Type B pancreatic cell (in vitro differentiated cells): ENCODE data around the gene LTBP4. TPM values are rescaled to one million over a fixed set of nuclear protein-coding genes. Genes with fewer than 3 reads are reported as not detected.

Experiments
- DNase-seq: peaks from one replicate; pipeline ENCODE4 v3.0.0; 2021; ENCODE audit warnings: mixed read lengths; ENCODE audit not compliant: unreplicated experiment; ENCODE audit errors: extremely low spot score
- H3K27ac Mint-ChIP-seq: 2 replicates; pipeline ENCODE4 v1.8.0; 2021; ENCODE audit warnings: mild to moderate bottlenecking, mixed read lengths
- H3K27me3 Mint-ChIP-seq: 2 replicates; pipeline ENCODE4 v1.8.0; 2021; ENCODE audit warnings: mixed read lengths
- H3K36me3 Mint-ChIP-seq: 2 replicates; pipeline ENCODE4 v1.8.0; 2021; ENCODE audit warnings: mixed read lengths
- H3K4me1 Mint-ChIP-seq: one replicate; pipeline ENCODE4 v1.8.0; 2021; ENCODE audit warnings: mixed read lengths; ENCODE audit not compliant: unreplicated experiment
- H3K4me3 Mint-ChIP-seq: 2 replicates; pipeline ENCODE4 v1.8.0; 2021; ENCODE audit warnings: mild to moderate bottlenecking, mixed read lengths
- H3K9me3 Mint-ChIP-seq: 2 replicates; pipeline ENCODE4 v1.8.0; 2021; ENCODE audit warnings: mixed read lengths
- CTCF ChIP-seq: fragments of 200-600 bp; sonication (generic); conservative IDR thresholded peaks from 2 replicates; pipeline ENCODE4 v1.5.0; 2021; ENCODE audit warnings: antibody characterized with exemption, mild to moderate bottlenecking
- total RNA-seq: library from RNA; stranded (reverse); gene quantifications from 2 replicates; pipeline ENCODE4 v1.2.1, GENCODE V29; 2021; ENCODE audit warnings: low replicate concordance

Gene LTBP4
- total RNA-seq, 1 donor from 2014 or later = 145 TPM

DNA sequence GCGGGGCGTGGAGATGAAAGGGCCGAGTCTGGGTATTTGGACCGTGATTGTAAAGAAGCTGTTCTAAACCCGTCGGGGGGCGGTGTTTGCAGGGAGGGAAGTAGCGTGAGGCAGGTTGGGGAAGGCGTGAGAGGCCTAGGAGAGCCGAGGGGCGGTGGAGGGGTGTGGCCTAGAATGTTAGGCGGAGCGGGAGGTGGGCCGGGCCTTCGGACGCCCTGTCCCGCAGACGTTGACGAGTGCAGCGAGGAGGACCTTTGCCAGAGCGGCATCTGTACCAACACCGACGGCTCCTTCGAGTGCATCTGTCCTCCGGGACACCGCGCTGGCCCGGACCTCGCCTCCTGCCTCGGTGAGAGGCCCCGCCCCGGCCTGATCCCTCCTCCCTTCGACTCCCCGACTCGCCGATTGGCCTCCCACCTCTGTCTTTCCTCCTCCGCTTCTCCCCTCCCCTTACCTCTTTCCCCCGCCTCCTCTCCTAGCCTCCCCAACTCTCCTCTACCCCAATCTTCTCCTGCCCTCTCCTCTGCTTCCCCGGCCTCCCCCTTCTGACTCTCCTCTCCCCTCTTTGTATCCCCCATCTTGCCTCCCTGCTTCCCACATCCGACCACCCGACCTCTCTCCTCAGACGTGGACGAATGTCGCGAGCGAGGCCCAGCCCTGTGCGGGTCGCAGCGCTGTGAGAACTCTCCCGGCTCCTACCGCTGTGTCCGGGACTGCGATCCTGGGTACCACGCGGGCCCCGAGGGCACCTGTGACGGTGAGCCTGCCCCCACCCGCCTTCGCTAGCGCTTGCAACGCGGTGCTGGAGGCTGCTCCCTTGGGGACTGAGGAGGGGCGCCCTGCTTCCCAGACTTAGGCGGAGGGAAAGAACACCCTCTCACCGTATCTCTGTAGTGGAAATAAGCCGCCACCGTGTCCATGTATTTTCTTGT, 12.8 kb downstream of the LTBP4 start:
- DNase-seq = no peak
- TF ChIP-seq CTCF = no peak
- Mint-ChIP-seq H3K27ac (peak overlapping the region; percentile 74), H3K9me3 (no peaks in the 10 kb centered on the region), H3K27me3 (peaks cover 37% of the 10 kb centered on the region), H3K36me3 (peaks cover 13% of the 10 kb centered on the region), H3K4me1 (peaks cover 16% of the 10 kb centered on the region), H3K4me3 (peak overlapping the region; percentile 91)

DNA sequence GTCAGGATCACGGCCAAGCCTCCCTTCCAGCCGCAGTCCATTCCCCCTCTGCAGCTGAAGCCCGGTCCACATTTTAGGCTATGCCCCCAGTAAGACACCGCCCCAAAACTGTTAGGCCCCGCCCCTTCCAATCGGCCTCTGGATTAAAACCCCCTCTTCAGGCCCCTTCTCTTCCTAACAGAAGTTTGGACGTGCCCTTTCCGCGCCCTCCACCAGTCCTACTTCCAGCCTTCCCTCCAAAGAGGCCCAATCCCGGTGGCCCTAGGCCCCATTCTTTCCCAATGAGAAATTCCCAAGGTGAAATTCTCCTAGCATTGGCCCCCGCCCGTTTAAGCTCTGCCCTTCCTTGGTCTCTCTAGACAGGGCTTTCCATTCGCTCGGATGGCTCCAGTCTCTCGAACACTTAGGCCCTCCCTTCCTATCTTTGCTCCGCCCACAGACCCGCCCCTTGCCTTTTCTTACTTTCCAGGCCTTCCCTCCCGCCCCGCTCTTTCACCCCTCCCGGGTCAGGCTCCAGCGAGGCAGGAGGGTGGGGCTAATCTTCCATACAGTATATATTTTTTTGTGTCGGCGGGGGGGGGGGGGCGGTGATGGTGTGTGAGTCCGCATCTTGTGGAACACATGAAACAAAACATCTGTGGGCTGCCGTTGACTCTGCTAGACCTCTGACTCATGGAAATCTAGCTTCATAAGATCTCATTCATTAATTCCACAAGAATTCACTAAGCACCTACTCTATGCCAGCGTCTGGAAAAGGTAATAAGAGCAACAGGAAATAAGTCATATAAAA, 13.6 kb downstream of the LTBP4 start:
- peak overlapping the region; percentile 91 for H3K4me3 Mint-ChIP-seq
- peaks cover 20% of the 10 kb centered on the region for H3K36me3 Mint-ChIP-seq
- peaks cover 16% of the 10 kb centered on the region for H3K4me1 Mint-ChIP-seq
- H3K9me3 Mint-ChIP-seq = no peaks in the 10 kb centered on the region
- no peak for TF ChIP-seq CTCF
- H3K27ac Mint-ChIP-seq = peak overlapping the region; percentile 74
- no peak for DNase-seq
- H3K27me3 Mint-ChIP-seq = peaks cover 34% of the 10 kb centered on the region

DNA sequence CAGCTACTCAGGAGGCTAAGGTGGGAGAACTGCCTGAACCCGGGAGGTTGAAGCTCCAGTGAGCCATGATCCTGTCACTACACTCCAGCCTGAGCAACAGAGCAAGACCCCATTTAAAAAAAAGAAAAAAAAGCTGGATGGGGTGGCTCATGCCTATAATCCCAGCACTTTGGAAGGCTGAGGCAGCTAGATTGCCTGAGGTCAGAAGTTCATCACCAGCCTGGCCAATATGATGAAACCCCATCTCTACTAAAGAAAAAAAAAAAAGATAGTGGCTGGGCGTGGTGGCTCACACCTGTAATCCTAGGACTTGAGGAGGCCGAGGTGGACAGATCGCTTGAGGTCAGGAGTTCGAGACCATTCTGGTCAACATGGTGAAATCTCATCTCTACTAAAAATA, 15.0 kb downstream of the LTBP4 start:
- H3K4me1 Mint-ChIP-seq = peaks cover 9% of the 10 kb centered on the region
- peaks cover 21% of the 10 kb centered on the region for H3K27me3 Mint-ChIP-seq
- no peak overlapping the region for H3K27ac Mint-ChIP-seq
- H3K4me3 Mint-ChIP-seq = no peak overlapping the region
- no peak for TF ChIP-seq CTCF
- H3K9me3 Mint-ChIP-seq = no peaks in the 10 kb centered on the region
- no peak for DNase-seq
- peaks cover 19% of the 10 kb centered on the region for H3K36me3 Mint-ChIP-seq

GRCh38 chr19:40616941-40617340, 15.8 kb downstream of the LTBP4 start:
- TF ChIP-seq CTCF = no peak
- peaks cover 18% of the 10 kb centered on the region for H3K27me3 Mint-ChIP-seq
- no peaks in the 10 kb centered on the region for H3K9me3 Mint-ChIP-seq
- H3K27ac Mint-ChIP-seq = no peak overlapping the region
- DNase-seq = no peak
- H3K36me3 Mint-ChIP-seq = peaks cover 21% of the 10 kb centered on the region
- H3K4me1 Mint-ChIP-seq = peaks cover 9% of the 10 kb centered on the region
- no peak overlapping the region for H3K4me3 Mint-ChIP-seq

- Mint-ChIP-seq H3K9me3 (no peaks in the 10 kb centered on the region), H3K27me3 (peaks cover 10% of the 10 kb centered on the region), H3K27ac (no peak overlapping the region), H3K4me1 (peaks cover 9% of the 10 kb centered on the region), H3K36me3 (peaks cover 17% of the 10 kb centered on the region), H3K4me3 (no peak overlapping the region)
- no peak for TF ChIP-seq CTCF
- no peak for DNase-seq
These were observed 16.8 kb downstream of the LTBP4 start for GRCh38 chr19:40617961-40618360.
